NCI-H2171 (cell line): Measurements from ENCODE around the gene MZT1.
"Not testable (repeated sequence)": the region's sequence is repeated elsewhere in the genome, so short reads cannot be mapped to it uniquely, and the experiment has no call there.

Source experiments
- DNase-seq: peaks from one replicate; lab custom pipeline; 2025; lab: John Stamatoyannopoulos, UW

The MZT1 gene, protein sequence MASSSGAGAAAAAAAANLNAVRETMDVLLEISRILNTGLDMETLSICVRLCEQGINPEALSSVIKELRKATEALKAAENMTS

DNA sequence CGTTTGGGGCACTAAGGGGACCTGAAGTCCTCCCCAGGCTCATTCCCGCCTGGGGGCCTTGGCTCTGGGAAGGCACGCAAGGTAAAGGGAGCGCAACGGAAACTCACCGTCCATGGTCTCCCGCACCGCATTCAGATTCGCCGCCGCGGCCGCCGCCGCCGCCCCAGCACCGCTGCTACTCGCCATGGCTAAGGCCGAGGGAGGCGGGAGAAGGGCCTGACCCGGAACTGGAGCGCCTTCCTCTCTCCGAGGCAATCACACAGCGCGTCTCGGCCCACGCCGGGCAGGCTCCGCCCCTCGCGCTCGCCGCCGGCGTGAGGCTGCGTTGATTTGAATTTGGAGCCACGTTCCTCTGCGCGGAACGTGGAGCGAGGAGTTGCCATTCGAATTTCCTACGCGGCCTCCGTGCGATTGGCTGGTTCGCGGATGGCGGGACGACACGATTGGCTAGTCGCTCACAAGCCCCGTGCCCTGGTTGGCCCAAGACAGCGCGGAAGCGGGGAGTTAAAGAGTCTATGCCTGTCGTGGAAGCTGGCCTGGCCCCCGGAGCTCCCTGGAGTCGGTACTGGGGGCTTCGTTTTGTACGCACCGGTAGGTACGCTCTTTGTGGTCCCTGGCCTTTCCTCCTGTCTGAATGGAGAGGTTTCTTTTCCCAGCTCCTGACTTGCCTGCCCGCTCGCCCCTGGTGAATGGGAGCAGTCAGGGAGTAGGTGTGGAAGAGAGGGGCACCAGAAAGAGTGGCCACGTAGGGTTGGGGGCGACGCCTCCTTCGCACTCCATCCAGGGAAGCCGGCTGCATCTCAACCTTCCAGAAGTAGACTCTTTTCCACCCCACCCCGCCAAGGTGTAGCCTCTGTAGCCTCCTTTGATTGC is at the start of gene MZT1, which contains the start of gene BORA:
Gene MZT1, minus strand, starts transcription at position 213 of the 873 bp plus-strand sequence. Its CDS starts 27 bp downstream, at position 186.
Gene BORA, plus strand, starts transcription at position 507 of the 873 bp plus-strand sequence. CDS start 1,018 bp downstream, outside the sequence.
- DNase-seq, result peak; percentile 97

DNA sequence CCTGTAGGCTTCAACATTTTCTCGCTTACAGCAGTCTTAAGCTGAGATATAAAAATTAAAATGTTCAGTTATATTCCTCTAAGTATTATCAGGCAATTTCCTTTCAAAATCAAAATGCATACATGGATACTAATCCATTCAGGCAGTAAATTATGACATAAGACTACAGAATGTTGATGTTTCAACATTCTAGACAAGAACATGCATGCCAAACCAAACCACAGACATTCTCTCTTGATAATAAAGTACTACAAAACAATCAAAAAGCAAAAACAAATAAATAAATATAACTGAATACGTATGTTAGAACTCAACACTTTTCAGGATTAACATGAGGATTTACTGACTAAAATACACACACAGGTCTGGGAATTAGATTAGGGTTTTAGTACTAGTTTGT is 46.6 kb upstream of the MZT1 start:
- no peak for DNase-seq

DNA sequence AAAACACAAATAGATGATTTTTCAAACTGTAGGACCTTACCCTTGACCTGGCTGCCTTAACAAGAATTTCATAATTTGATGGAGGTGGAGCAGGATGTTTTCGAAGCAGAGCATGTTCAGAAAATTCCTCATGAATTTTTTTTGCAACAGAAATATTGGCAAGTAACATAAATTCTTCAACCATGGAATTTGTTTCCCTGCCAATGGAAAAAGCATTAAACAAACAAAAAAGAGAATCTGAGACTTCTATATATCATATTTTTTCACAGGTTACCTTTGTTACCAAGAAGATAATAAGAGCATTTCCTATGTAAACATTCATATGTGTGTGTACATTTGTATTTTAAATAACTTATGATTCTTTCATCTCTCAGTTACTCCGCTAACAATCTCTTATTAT is 36.0 kb upstream of the MZT1 start:
- DNase-seq, result no peak

DNA sequence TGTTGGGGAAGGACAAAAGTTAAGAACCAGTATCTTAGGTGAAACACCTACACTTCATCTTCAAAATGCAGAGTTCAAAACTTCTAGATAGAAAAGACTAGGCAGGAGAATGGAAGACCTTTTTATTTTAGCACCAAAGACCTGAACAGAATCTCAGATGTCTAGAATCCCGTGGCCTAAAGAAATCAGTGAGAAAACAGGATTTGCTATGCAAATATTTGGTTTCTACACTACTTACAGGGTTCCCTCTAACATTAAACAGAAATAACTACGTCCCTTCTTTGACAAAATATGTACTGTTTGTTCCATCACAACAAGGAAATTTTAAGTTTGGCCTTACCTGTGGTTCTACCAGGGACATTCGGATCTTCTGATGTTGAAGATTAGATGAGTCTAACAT is 32.8 kb upstream of the MZT1 start:
- DNase-seq, result no peak

DNA sequence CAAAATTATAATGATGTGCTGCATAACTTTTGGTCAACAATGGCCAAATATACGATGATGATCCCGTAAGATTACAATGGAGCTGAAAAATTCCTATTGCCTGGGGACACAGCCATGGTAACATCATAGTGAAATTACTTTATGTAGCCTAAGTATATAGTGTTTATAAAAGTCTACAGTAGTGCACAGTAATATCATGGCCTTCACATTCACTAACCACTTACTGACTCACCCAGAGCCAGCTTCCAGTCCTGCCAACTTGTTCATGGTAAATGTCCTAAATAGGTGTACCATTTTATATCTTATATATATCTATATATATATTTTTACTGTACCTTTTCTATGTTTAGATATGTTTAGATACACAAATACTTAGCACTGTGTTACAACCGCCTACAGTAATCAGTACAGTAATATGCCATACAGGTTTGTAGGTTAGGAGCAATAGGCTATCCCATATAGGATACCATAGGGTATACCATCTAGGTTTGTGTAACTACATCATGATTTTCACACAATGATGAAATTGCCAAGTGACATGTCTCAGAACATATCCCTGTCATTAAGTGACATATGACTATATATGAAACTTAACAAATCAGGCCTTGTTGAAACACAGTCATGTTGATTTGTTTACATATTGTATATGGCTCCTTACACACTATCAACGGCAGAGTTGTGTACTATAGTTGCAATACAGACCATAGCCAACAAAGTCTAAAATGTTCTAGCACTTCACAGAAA is 30.5 kb upstream of the MZT1 start:
- DNase-seq, result no peak

DNA sequence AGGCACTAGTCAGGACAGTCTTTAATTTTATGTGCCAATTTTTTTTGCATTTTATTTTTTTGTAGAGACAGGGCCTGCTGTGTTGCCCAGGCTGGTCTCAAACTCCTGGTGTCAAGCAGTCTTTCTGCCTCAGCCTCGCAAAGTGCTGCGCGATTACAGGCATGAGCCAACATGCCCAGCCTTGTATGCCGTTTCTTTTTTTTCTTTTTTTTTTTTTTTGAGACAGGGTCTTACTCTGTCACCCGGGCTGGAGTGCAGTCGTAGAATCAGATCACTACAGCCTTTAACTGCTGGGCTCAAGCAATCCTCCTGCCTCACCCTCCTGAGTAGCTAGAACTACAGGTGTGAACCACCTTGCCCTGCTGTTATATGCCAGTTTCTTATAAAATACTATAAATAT is 26.7 kb upstream of the MZT1 start:
- peak; percentile 67 for DNase-seq

DNA sequence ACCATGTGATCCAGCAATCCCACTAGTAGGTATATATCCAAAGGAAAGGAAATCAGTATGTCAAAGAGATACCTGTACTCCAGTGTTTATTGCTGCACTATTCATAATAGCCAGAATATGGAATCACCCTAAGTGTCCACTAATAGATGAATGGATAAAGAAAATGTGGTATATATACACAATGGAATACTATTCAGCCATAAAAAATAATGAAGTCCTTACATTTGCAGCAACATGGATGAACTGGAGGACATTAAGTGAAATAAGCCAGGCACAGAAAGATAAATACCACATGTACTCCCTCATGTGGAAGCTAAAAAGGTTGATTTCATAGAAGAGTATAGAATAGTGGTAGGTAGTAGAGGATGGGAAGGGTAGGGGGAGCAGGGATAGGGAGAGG is 23.8 kb upstream of the MZT1 start:
- no peak for DNase-seq

DNA sequence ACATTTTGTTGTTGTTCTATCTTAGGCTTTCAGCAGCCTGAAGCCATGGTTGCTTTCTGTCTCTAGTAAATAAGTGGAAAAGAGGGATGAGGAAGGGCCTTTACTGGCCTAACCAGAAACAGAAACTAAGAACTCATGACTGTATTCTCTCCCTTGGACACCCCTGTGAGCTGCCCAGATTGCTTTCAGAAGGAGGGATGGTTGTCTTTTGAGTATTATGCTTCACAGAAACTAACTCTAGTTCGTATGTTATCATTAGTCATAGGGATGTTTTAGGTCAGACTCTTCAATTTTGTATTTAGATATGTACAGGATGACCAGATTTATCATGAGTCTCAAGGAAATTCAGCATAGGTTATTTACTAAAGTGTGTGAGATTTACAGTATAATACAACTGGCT is 17.8 kb upstream of the MZT1 start:
- DNase-seq, result no peak

DNA sequence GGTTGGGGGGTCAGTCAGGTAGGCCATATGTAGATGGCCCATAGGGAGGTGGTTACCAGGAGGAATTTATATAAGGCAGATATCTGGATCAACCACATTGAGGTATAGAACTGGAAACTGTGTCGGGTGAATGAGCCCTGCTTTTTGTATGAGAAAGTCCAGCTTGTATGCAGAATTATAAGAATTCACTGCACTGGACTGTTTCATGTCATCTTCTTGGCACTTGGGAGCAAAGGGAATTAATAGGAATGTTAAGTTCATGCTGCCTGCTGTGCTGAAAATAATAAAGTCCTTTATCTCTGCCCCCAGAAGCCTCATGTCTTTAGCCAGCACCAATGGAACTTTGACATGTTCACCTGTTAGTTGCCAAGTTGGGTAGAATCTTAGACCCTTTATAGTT is 12.6 kb upstream of the MZT1 start:
- no peak for DNase-seq

DNA sequence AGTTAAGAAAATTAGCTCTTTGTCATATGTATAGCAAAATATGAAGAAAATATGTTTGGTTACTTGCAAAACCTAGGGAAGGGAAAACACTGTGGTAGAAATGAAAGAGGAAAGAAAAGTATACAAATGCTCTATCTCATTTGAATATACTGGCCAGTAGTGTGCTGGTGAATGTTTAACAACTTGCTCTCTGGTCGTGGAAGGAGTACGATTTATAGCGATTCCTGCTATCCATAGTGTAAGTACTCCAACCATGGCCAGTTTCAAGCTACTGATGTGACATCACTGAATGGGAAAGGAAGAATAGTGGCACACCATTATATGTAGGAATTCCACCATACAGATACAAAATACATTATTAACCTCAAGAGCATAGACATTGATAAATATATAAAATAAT is 9.6 kb upstream of the MZT1 start:
- DNase-seq, result no peak

DNA sequence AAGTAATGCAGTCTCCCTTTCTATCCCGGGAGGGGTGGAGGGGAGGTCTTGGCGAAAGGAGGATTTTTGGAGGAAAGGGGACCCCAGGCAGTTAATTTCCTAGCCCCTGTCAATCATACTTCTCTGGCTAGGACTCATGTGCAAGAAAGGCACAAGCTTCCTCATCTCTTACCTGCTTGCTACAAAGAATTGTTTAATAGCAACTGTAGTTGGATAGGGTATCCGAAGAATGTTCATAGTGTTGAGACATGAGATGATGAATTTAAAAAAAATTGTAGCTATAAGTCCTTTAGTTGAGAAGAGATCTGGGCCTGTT is 819 bp upstream of the MZT1 start:
- no peak for DNase-seq

DNA sequence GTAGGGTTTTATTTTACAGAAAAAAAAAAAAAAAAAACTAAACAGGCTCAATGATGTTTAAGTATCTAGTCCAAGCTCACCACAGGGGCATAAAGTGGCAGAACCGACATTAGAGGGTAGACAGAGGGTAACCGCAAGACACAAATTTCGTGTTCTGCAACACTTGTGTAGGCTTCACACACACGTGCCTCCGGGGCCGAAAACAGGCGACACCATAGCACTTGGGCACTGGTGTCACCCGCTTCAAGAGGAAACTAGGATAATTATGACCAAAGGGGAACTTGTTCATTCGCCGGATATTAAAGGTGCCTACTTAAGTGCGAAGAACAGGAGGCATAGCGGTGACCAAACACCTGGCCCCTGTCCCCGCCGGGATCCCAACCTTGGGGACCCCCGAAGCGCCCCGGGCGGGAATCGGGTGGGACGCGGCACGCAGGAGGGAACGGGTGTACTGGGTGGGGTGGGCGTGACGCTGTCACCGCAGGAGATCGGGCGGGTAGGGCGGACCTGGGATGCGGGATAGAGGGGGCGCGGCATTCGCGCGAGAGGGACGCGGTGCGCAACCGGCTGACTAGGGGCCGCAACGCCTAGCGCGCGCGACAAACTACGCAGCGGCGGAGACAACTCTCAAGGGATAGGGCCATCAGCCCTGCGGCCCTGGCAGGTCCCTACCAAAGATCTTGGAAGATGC is 558 bp downstream of the MZT1 start:
- peak; percentile 55 for DNase-seq

DNA sequence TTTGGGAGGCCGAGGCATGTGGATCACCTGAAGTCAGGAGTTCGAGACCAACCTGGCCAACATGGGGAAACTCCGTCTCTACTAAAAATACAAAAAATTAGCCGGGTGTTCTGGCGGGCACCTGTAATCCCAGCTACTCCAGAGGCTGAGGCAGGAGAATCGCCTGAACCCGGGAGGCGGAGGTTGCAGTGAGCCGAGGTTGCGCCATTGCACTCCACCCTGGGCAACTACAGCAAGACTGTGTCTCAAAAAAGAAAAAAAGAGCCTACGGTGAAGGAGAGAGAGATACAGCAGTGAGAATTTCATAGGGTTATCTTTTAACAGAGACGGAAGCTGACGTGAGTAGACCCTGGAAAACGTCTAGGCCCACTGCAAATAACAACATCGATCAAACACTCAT is 1.2 kb downstream of the MZT1 start:
- not testable (repeated sequence) for DNase-seq

DNA sequence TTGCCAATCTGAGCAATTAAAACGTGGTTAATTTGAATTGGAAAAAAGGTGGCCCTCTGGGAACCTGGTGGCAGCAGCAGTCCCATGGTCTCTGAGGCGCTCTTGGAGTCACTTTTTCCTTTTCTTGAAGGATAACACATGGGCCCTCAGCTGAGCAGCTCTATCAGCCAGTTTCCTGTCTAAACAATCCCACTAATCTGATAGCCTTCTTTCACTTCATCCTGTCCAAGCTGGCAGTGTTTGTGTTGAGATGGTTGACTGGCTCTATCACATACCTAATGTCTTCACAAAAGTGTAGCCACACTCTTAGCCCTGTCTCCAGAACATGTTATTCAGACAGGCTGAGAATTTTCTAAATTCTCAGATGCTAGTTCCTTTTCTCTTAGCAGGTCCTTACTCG is 10.7 kb downstream of the MZT1 start:
- DNase-seq, result no peak

DNA sequence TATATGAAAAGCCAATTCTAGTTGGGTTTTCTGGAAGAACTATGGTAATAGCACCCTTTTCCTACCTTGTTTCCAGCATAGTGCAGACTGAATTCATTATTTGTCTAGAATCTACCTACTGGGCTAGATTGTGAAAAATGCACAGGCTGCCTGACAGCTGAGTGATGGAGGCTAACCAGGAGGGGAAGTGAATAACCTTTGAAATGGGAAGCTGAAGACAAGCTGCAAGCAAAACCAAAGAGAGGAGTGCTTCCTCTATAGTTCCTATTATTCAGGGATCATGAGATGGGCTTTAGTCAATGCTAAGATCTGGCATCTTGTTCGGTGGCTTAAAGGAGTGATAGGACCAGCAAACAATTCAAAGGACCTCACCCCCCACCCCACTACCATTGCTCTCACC is 26.9 kb downstream of the MZT1 start:
- DNase-seq, result no peak

DNA sequence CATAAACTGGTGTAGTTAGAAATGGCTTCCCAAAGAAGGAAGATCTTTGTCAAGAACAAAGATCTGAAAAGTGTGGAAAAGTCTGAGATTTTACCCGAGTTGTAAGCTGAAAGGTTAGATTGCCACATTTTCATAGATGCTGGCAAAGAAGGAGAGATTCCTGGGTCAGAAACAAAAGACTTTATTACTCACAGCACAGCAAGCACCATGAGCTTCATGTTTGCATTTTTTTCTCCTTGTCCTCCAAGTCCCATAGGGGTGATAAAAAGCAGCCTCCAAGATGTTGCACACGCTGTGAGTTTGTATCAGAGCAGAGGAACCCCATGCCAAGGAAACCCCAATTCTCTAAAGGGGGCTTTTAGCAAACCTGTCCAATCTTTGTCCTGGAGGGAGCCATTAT is 29.3 kb downstream of the MZT1 start:
- DNase-seq, result no peak

DNA sequence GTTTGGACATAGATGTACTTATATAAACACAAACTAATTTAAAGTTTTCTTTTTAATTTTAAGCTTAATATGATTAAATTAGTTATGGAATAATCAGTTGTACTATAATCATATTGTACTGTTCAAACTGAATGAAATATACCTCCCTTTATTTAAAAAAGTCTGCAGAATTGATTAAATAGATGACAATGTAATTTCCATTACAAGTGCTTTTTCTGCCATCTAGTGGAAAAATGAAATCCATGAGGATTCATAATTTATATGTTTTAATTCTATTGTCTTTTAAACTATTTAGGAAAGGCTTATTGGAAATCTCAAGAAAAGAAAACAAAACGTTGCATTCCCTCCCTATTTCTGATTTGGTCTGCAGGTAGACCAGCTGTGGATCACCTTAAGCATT is 30.9 kb downstream of the MZT1 start:
- DNase-seq, result peak; percentile 32

DNA sequence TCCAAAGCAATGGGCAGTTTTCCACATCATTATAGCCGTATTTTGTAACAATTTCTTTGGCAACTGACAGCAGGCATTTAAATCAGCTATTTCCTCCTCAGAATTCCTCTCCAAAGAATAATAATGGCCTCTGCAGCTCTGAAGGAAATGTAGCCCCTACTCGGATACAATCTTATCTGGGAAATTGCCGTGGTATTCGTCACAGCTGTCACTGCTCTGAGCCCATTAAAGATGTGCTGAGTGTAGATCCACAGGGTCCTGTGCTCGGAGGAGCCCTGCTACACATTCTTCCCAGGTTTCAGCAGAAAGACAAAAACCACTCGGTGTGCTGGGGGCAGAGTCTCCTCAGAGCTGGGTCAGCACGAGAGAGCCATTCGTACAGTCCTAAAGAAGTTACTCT is 33.1 kb downstream of the MZT1 start:
- DNase-seq, result no peak

DNA sequence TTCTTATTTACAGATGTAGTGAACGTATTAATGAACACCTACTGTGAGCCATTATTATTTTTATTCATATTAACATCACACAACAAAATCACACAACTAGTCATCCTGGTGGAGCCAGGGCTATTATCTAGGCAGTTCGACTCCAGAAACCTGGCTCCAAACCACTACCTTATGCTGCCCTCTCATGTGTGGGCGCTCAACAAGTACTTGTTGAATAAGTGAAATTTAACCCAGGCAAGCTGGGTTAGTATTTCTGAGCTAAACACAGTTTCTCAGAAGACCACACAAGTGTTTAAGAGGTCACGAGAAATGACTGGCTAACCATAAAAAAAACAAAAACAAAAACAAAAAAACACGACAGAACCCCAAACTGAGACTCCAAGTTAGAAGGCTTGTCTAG is 33.6 kb downstream of the MZT1 start:
- DNase-seq, result no peak

DNA sequence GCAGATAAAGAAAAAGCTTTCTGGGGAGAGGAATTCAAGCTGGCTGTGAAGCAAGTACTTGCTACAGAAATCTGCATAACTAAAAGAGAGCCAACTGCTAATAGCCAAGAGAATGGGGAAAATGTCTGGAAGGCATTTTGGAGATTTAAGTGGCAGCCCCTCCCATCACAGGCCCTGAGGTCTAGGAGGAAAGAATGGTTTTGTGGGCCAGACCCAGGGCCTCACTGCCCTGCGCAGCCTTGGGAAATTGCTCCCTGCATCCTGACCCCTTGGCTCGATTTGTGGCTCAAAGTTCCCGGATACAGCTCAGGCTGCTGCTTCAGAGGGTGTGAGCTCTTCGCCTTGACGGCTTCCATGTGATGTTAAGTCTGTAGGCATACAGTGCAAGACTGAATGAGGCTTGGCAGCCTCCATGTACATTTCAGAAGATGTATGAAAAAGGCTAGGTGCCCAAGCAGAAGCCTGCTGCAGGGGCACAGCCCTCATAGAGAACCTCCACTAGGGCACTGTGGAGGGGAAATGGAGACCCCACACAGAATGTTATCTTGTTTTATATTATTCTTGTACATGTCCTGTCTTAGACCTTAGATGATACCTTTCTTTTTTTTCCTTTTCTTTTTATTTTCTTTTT is 34.4 kb downstream of the MZT1 start:
- no peak for DNase-seq

DNA sequence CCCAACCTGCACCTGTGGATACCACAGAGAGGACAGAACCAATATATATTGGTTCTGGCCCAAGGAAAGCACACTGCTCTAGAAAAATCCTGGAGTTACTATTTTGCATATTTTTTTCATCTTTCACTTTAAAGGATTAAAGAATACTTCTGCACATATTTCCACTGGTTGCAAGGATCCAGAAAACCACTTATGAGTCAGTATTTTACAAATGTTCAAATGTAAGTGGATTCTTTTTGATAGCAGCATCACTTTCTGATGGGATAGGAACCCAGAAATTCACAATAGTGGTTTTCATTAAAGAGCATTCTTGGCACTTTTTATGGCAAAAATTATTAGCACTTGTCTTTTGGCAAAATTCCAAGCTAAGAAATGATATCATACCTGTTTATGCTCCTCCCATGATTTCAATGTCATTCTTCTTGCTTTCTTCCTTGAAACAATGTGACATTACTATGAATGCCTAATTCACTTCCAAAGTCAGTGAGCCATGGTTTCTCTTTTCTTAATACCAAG is 38.2 kb downstream of the MZT1 start:
- DNase-seq, result no peak

DNA sequence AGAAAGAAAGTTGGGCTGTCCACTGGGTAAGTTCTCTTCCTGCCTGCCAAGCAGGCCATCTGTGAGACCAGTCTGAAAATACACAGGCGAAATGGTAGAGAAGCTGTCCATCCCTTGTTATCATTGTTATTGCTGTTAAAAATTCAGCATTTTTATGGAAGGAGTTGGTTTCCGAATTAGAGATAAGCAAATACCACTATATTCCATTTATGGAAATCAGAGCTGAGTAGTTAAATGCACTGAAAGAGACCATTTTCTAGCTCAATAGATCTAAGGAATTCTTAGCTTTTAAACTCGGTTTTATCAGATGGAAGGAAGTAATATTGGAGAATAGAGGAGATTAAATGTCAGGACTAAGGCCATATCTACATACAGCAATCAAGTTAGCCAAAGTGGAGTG is 40.7 kb downstream of the MZT1 start:
- no peak for DNase-seq
